CD14-positive monocyte (primary cell): ENCODE data around the gene PADI4. TPM values are rescaled to one million over a fixed set of nuclear protein-coding genes. Genes with fewer than 3 reads are reported as not detected.

Experiments used
- DNase-seq, 3 donors: peaks; one replicate each; pipeline ENCODE4 v3.0.0-alpha.2; 2011 to 2022
- H2AFZ ChIP-seq: 2 replicates; pipeline ENCODE4 v1.6.0; 2012; ENCODE audit warnings: mild to moderate bottlenecking, low read depth, low read length, inconsistent platforms; ENCODE audit not compliant: insufficient read depth, poor library complexity, severe bottlenecking
- H3K27ac ChIP-seq, 2 donors: 1 replicate in 1 of 2; 2 replicates in 1 of 2; pipeline ENCODE4 v1.5.1; 2012 to 2013; ENCODE audit warnings: low read length in 2 of 2, control low read depth in 1 of 2, inconsistent platforms in 1 of 2, low read depth in 1 of 2, mild to moderate bottlenecking in 1 of 2
- H3K27me3 ChIP-seq, 2 donors: one replicate each; pipeline versions ENCODE4 v1.6.0 to v1.6.1; 2011 to 2013; ENCODE audit warnings: low read length in 2 of 2; ENCODE audit not compliant: control insufficient read depth in 2 of 2, insufficient read depth in 2 of 2
- H3K36me3 ChIP-seq, 2 donors: replicated peaks in 1 of 2; 1 replicate in 1 of 2; 2 replicates in 1 of 2; pipeline versions ENCODE4 v1.5.1 to v1.6.1; 2012 to 2013; ENCODE audit warnings: low read length in 2 of 2, control low read depth in 1 of 2, inconsistent platforms in 1 of 2, mild to moderate bottlenecking in 1 of 2; ENCODE audit not compliant: insufficient read depth in 2 of 2, control insufficient read depth in 1 of 2
- H3K4me1 ChIP-seq, 2 donors: 1 replicate in 1 of 2; 2 replicates in 1 of 2; pipeline versions ENCODE4 v1.5.1 to v1.6.1; 2012 to 2013; ENCODE audit warnings: low read length in 2 of 2, control low read depth in 1 of 2, inconsistent platforms in 1 of 2, mild to moderate bottlenecking in 1 of 2, moderate library complexity in 1 of 2; ENCODE audit not compliant: insufficient read depth in 2 of 2, control insufficient read depth in 1 of 2
- H3K4me2 ChIP-seq: replicated peaks from 2 replicates; pipeline ENCODE3; 2012; ENCODE audit warnings: low read length, moderate library complexity, mild to moderate bottlenecking; ENCODE audit not compliant: poor library complexity, severe bottlenecking; ENCODE audit errors: extremely low read depth
- H3K4me3 ChIP-seq, 3 experiments: fragments of 200-600 bp in 1 of 3; sonication (generic) in 1 of 3; replicated peaks in 1 of 3; 1 replicate in 2 of 3; 2 replicates in 1 of 3; pipeline ENCODE4 v1.5.1; 2011 to 2013; ENCODE audit warnings: low read length in 3 of 3, mild to moderate bottlenecking in 3 of 3, control low read depth in 2 of 3, low read depth in 2 of 3, inconsistent platforms in 1 of 3, moderate library complexity in 1 of 3
- H3K79me2 ChIP-seq: 2 replicates; pipeline ENCODE4 v1.6.0; 2012; ENCODE audit warnings: mild to moderate bottlenecking, control low read depth, inconsistent platforms, low read length, moderate library complexity; ENCODE audit not compliant: insufficient read depth
- H3K9ac ChIP-seq: 2 replicates; pipeline ENCODE4 v1.6.0; 2017; ENCODE audit warnings: low read length, mild to moderate bottlenecking; ENCODE audit not compliant: insufficient read depth, poor library complexity, severe bottlenecking
- H3K9me3 ChIP-seq, 2 donors: replicated peaks in 1 of 2; 1 replicate in 1 of 2; 2 replicates in 1 of 2; pipeline versions ENCODE4 v1.5.1 to v1.6.1; 2012 to 2013; ENCODE audit warnings: low read length in 2 of 2, control low read depth in 1 of 2; ENCODE audit not compliant: control insufficient read depth in 1 of 2, insufficient read depth in 1 of 2
- H4K20me1 ChIP-seq: 2 replicates; pipeline ENCODE4 v1.6.0; 2012; ENCODE audit warnings: mild to moderate bottlenecking, low read length, control low read depth, moderate library complexity; ENCODE audit not compliant: insufficient read depth
- H3K27ac Mint-ChIP-seq, 7 donors: one replicate each; pipeline ENCODE4 v1.8.0; 2020; ENCODE audit warnings: mild to moderate bottlenecking in 7 of 7, mixed read lengths in 7 of 7, moderate library complexity in 6 of 7, inconsistent platforms in 2 of 7
- H3K27me3 Mint-ChIP-seq, 3 donors: one replicate each; pipeline ENCODE4 v1.8.0; 2021 to 2022; ENCODE audit warnings: low read depth in 3 of 3, mild to moderate bottlenecking in 3 of 3, mixed read lengths in 3 of 3, moderate library complexity in 3 of 3, inconsistent platforms in 1 of 3
- H3K36me3 Mint-ChIP-seq, 2 donors: one replicate each; pipeline ENCODE4 v1.8.0; 2020; ENCODE audit warnings: mixed read lengths in 2 of 2, inconsistent platforms in 1 of 2, mild to moderate bottlenecking in 1 of 2
- H3K4me1 Mint-ChIP-seq: one replicate; pipeline ENCODE4 v1.8.0; 2020; ENCODE audit warnings: mild to moderate bottlenecking, mixed read lengths
- H3K4me3 Mint-ChIP-seq, 2 donors: one replicate each; pipeline ENCODE4 v1.8.0; 2020; ENCODE audit warnings: mild to moderate bottlenecking in 2 of 2, mixed read lengths in 2 of 2, moderate library complexity in 1 of 2
- H3K9me3 Mint-ChIP-seq, 7 donors: one replicate each; pipeline ENCODE4 v1.8.0; 2020 to 2022; ENCODE audit warnings: mixed read lengths in 7 of 7, mild to moderate bottlenecking in 6 of 7, moderate library complexity in 6 of 7, inconsistent platforms in 2 of 7
- WGBS: methylation state at CpG from one replicate; pipeline ENCODE4 v1.1.5; 2013; ENCODE audit warnings: missing lambda C conversion rate; ENCODE audit not compliant: insufficient coverage; 5-methylcytosine and 5-hydroxymethylcytosine counted together
- intact Hi-C, 2 donors: fragments of 100-400 bp; cut with micrococcal nuclease; formaldehyde crosslinking; loops; one replicate each; pipeline versions ENCODE4 v1.15.0 to v1.15.1; 2023
- polyA plus RNA-seq, 3 donors: library from polyadenylated mRNA; depleted of rRNA in 1 of 3; unstranded in 2 of 3; stranded (reverse) in 1 of 3; fragments of 300-500 nt in 2 of 3; fragments of >200 nt in 1 of 3; fragmentation: Illumina TruSeq in 2 of 3; gene quantifications; 1 replicate in 2 of 3; 2 replicates in 1 of 3; pipeline ENCODE4 v1.2.3, GENCODE V29; 2012 to 2021
- TF ChIP-seq, protein P1 (sequence below): fragments of 200-600 bp; IDR thresholded peaks from one replicate; pipeline ENCODE4 v1.8.0; 2022; ENCODE audit warnings: antibody characterized with exemption, mild to moderate bottlenecking

Gene PADI4
- polyA plus RNA-seq, 3 donors = 160 to 356 (median 164) TPM

DNA sequence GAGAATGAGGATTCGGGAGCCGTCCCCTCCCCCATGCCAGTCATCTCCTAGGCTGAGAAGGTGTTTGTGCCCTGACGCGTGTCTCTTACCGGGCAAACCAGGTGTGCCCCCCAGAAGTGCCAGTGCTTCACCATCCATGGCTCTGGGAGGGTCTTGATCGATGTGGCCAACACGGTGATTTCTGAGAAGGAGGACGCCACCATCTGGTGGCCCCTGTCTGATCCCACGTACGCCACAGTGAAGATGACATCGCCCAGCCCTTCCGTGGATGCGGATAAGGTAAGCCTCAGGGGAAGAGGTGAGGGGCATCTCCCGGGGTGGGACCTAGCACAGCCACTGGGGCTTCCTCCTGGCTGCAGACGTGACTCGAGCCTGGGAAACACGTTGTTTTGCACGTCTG, 65.0 kb downstream of the PADI4 start:
- TF ChIP-seq, protein P1, sequence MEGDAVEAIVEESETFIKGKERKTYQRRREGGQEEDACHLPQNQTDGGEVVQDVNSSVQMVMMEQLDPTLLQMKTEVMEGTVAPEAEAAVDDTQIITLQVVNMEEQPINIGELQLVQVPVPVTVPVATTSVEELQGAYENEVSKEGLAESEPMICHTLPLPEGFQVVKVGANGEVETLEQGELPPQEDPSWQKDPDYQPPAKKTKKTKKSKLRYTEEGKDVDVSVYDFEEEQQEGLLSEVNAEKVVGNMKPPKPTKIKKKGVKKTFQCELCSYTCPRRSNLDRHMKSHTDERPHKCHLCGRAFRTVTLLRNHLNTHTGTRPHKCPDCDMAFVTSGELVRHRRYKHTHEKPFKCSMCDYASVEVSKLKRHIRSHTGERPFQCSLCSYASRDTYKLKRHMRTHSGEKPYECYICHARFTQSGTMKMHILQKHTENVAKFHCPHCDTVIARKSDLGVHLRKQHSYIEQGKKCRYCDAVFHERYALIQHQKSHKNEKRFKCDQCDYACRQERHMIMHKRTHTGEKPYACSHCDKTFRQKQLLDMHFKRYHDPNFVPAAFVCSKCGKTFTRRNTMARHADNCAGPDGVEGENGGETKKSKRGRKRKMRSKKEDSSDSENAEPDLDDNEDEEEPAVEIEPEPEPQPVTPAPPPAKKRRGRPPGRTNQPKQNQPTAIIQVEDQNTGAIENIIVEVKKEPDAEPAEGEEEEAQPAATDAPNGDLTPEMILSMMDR = no peak
- Mint-ChIP-seq H3K9me3 (no peaks in the 10 kb centered on the region), H3K36me3 (no peaks in the 10 kb centered on the region), H3K27me3 (peaks cover 4 to 13% (median 8%) of the 10 kb centered on the region in 3 donors), H3K27ac (no peak overlapping the region), H3K4me3 (no peak overlapping the region), H3K4me1 (no peaks in the 10 kb centered on the region)
- DNase-seq = no peak
- no peak overlapping the region for H3K9ac ChIP-seq
- H3K9me3 ChIP-seq = no peaks in the 10 kb centered on the region
- H3K4me2 ChIP-seq = no peak overlapping the region
- no peaks in the 10 kb centered on the region for H3K79me2 ChIP-seq
- no peaks in the 10 kb centered on the region for H3K36me3 ChIP-seq
- intact Hi-C loops = no loop called here
- H4K20me1 ChIP-seq = no peaks in the 10 kb centered on the region
- WGBS = 91% methylated on average over 16 of the region's 18 CpGs
- no peak overlapping the region for H3K27ac ChIP-seq
- no peaks in the 10 kb centered on the region for H3K4me1 ChIP-seq
- H3K4me3 ChIP-seq = no peak overlapping the region
- H2AFZ ChIP-seq = no peak overlapping the region
- H3K27me3 ChIP-seq = no peaks in the 10 kb centered on the region

DNA sequence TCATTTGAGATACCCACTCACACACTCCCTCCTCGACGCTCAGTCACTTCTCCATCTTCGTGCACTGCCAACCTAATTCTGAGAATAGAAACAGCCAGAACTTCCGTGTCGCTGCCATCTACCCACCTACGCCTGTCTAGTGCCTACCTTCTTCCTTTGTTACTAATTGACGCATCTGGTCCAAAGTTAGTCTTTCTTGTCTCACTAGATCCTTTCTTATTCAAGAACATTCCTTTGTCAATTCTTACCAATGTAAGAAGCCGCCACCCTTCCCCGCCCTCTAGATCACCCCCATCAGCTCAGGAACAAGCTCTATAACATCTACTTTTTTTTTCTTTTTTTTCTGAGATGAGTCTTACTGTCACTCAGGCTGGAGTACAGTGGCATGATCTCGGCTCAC, 67.7 kb downstream of the PADI4 start:
- peaks cover 4 to 11% (median 4%) of the 10 kb centered on the region in 3 donors for H3K27me3 Mint-ChIP-seq
- Histone ChIP-seq H3K79me2 (no peaks in the 10 kb centered on the region), H3K27me3 (no peaks in the 10 kb centered on the region), H3K4me2 (no peak overlapping the region), H3K9me3 (no peaks in the 10 kb centered on the region), H4K20me1 (no peaks in the 10 kb centered on the region), H3K4me1 (peaks cover 0 to under 1% of the 10 kb centered on the region in 2 donors), H3K4me3 (no peak overlapping the region), H3K36me3 (no peaks in the 10 kb centered on the region), H2AFZ (no peak overlapping the region), H3K9ac (no peak overlapping the region), H3K27ac (no peak overlapping the region)
- 93% methylated on average over 9 of the region's 10 CpGs for WGBS
- no peaks in the 10 kb centered on the region for H3K9me3 Mint-ChIP-seq
- H3K36me3 Mint-ChIP-seq = no peaks in the 10 kb centered on the region
- H3K27ac Mint-ChIP-seq = no peak overlapping the region
- DNase-seq = no peak
- H3K4me3 Mint-ChIP-seq = no peak overlapping the region
- TF ChIP-seq, protein P1 = no peak
- peaks cover under 1% of the 10 kb centered on the region for H3K4me1 Mint-ChIP-seq
- intact Hi-C loops = no loop called here
